K562 (cell line): ENCODE results near the gene TRAF7.

Source experiments
- BCLAF1 ChIP-seq, 2 experiments: fragments of 450-650 bp in 1 of 2; IDR thresholded peaks; 2 replicates each; pipeline ENCODE4 v1.6.1; 2011 to 2017; ENCODE audit warnings: low read depth in 2 of 2, antibody characterized with exemption in 1 of 2, borderline replicate concordance in 1 of 2, low read length in 1 of 2, mild to moderate bottlenecking in 1 of 2, mixed read lengths in 1 of 2; ENCODE audit not compliant: control insufficient read depth in 1 of 2
- DIDO1 ChIP-seq: fragments of 450-650 bp; IDR thresholded peaks from 2 replicates; pipeline ENCODE4 v1.6.1; 2016; ENCODE audit warnings: low read depth, missing biosample characterization, missing genetic modification characterization
- IRF2 ChIP-seq: sonication (generic); formaldehyde crosslinking; IDR thresholded peaks from 2 replicates; pipeline ENCODE4 v1.8.1; 2022; ENCODE audit warnings: mild to moderate bottlenecking, missing genetic modification reagents
- JUNB ChIP-seq: fragments of 450-650 bp; formaldehyde crosslinking; conservative IDR thresholded peaks from 2 replicates; pipeline ENCODE4 v1.4.0; 2020; ENCODE audit warnings: mild to moderate bottlenecking
- POLR2A ChIP-seq: fragments of 450-650 bp; conservative IDR thresholded peaks from 2 replicates; pipeline ENCODE4 v1.6.1; 2016

GRCh38 chr16:2205104-2205966 lies 49.8 kb downstream of the TRAF7 start, which contains the start of gene MLST8:
- TF ChIP-seq BCLAF1 (IDR thresholded peaks at IDR 0.05; ENCODE audit: borderline replicate concordance in 1 of 2, control insufficient read depth in 1 of 2, low read depth in 2 of 2, low read length in 1 of 2) (peak in 1 of 2 experiments; percentile 87; a peak in 2 of 4 replicates), DIDO1 (no peak; the same call in 1 of the 2 replicates), JUNB (0 out of 2 replicates have a peak, but pooled peaks have one; percentile 20), POLR2A (peak; percentile 93), IRF2 (CRISPR knock-in tag) (no peak)
